Fibroblast of mammary gland (primary cell): ENCODE results near the gene SLC15A2.
"Not testable (repeated sequence)": the region's sequence is repeated elsewhere in the genome, so short reads cannot be mapped to it uniquely, and the experiment has no call there.

Source experiments
- DNase-seq: peaks from one replicate; pipeline ENCODE4 v3.0.0-alpha.2; 2010; ENCODE audit warnings: low read depth
- H3K4me3 ChIP-seq: 2 replicates; pipeline ENCODE4 v1.5.1; 2011; ENCODE audit warnings: low read depth, mild to moderate bottlenecking, low read length, moderate library complexity; ENCODE audit not compliant: control insufficient read depth
- CTCF ChIP-seq: conservative IDR thresholded peaks from 2 replicates; pipeline ENCODE4 v1.5.1; 2011; ENCODE audit warnings: low read depth, low read length, inconsistent platforms; ENCODE audit not compliant: control insufficient read depth, insufficient read depth

SLC15A2 gene

DNA sequence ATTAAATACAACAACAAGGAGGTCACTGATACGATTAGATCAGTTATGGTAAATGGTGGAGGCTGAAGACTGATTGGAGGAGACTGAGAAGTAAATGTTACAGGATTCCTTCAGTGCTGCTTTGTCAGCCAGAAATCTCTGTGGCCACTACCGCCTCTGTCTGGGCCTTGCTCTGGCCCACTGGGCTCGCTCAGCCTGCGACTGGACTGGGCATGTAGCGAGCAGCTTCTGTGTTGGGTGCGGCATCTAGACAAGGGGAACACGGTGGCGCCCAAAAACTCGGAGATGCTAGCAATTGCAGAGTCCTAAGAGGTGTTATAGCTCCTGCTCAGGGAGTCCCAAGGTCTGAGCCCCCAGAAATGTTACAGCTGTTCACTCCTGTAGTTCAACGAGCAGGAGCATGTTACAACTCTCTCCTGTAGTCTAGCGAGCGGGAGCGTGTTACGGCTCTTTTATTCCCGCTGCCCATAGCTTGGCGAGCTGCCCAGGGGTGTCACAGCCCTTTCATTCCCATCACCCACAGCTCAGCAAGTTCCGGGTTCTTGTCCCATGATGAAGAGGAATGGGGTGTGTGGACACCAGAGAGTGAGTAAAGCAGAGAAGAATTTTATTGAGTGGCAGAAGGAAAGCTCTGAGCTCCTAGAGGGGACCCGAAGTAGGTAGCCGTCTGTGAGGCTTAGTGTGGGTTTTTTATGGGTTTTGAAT, 24.7 kb downstream of the SLC15A2 start:
- no peak for DNase-seq
- no peak for TF ChIP-seq CTCF
- H3K4me3 ChIP-seq: no peak overlapping the region

DNA sequence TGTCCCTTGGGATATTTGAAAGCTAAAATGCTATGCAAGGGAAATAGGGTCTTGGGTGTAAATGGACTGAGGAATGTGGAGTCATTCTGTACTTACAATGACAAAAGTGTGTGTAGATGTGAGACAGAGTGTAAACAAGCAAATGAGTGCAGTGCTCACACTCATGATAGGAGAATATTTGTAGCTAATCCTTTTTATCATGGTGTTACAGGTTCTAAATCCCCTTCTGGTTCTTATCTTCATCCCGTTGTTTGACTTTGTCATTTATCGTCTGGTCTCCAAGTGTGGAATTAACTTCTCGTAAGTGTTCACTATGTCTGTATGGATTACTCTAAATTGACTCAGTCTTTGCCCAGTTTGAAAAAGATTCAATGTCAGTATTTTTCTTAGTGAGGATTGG, 30.5 kb downstream of the SLC15A2 start:
- H3K4me3 ChIP-seq: no peak overlapping the region
- TF ChIP-seq CTCF: no peak
- DNase-seq: no peak

- no peak for DNase-seq
- H3K4me3 ChIP-seq: no peak overlapping the region
- no peak for TF ChIP-seq CTCF
Measured at GRCh38 chr3:121926380-121926779, 32.2 kb downstream of the SLC15A2 start.

DNA sequence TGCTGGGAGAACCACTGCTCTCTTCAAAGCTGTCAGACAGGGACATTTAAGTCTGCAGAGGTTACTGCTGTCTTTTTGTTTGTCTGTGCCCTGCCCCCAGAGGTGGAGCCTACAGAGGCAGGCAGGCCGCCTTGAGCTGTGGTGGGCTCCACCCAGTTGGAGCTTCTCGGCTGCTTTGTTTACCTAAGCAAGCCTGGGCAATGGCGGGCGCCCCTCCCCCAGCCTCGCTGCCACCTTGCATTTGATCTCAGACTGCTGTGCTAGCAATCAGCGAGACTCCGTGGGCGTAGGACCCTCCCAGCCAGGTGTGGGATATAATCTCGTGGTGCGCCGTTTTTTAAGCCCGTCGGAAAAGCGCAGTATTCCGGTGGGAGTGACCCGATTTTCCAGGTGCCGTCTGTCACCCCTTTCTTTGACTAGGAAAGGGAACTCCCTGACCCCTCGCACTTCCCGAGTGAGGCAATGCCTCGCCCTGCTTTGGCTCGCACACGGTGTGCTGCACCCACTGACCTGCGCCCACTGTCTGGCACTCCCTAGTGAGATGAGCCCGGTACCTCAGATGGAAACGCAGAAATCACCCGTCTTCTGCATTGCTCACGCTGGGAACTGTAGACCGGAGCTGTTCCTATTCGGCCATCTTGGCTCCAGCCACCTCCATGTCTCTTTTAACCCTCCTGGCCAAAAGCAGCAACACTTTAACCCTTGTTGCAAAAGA, 44.1 kb downstream of the SLC15A2 start:
- not testable (repeated sequence) for DNase-seq, H3K4me3 ChIP-seq

- H3K4me3 ChIP-seq: no peak overlapping the region
- no peak for DNase-seq
- TF ChIP-seq CTCF: no peak
Measured at GRCh38 chr3:121941592-121941991, 47.4 kb downstream of the SLC15A2 start.

- H3K4me3 ChIP-seq: no peak overlapping the region
- TF ChIP-seq CTCF: no peak
- DNase-seq: peak; percentile 4
Measured at GRCh38 chr3:121942116-121942786, 48.0 kb downstream of the SLC15A2 start.

GRCh38 chr3:121943431-121943830, 49.2 kb downstream of the SLC15A2 start:
- no peak for DNase-seq
- TF ChIP-seq CTCF: no peak
- no peak overlapping the region for H3K4me3 ChIP-seq
